Measurements from ENCODE around the gene SLC41A1.
"Not testable (repeated sequence)": the region's sequence is repeated elsewhere in the genome, so short reads cannot be mapped to it uniquely, and the experiment has no call there.

SLC41A1 gene

GRCh38 chr1:205812878-205813754 is at the start of gene SLC41A1:
SLC41A1 (minus strand) TSS chr1:205813198; CDS start chr1:205810441, 2,757 bp downstream.
- H4K20me1 ChIP-seq = peaks cover 0 to 43% (median 34%) of the 10 kb centered on the region in 11 experiments; a peak in 17 of 22 replicates
- peak within 1 kb of the TSS; percentile 79 to 98 (median 88) for H3K4me3 ChIP-seq
- H3K9ac ChIP-seq = peak within 1 kb of the TSS; percentile 80 to 90 (median 87)
- H3K4me2 ChIP-seq = peak within 1 kb of the TSS; percentile 82 to 99 (median 93)
- no peaks in the 10 kb centered on the region for H3K9me3 ChIP-seq (replicated peaks in 1 of 11)
- peak within 1 kb of the TSS; percentile 64 to 89 (median 81); a peak in 21 of 22 replicates for H3K27ac ChIP-seq
- H3K27me3 ChIP-seq = no peaks in the 10 kb centered on the region
- TF ChIP-seq Cebpa-rat (IDR thresholded peaks at IDR 0.05) = no peak
- H3K36me3 ChIP-seq = peaks cover 7 to 29% (median 24%) of the 10 kb centered on the region in 11 experiments; a peak in 21 of 22 replicates
- H3K4me1 ChIP-seq = peaks cover 57 to 86% (median 81%) of the 10 kb centered on the region in 10 experiments

DNA sequence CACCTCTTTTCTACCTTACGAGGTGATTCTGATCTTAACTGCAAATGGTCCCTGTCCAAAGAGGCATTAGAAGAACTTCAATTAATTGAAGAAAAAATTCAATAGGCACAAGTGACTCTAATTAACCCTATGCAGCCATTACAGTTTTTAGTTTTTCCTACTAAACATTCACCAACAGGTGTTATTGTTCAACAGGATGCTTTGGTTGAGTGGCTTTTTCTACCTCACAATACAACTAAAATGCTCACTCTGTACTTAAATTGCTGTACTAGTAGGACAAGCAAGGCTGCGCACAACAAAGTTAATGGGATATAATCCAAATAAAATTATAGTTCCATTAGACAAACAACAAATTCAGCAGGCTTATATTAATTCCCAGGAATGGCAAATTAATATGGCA is 48.5 kb upstream of the SLC41A1 start:
- Histone ChIP-seq H3K4me1 (peaks cover 0 to 25% (median 13%) of the 10 kb centered on the region in 10 experiments; a peak in 13 of 20 replicates), H3K4me2 (no peak overlapping the region), H3K9ac (no peak overlapping the region), H3K27ac (no peak overlapping the region), H3K36me3 (peaks cover 0 to 27% (median 23%) of the 10 kb centered on the region in 11 experiments; a peak in 17 of 22 replicates), H3K27me3 (no peaks in the 10 kb centered on the region), H3K9me3 (replicated peaks in 1 of 11) (peaks cover 43 to 57% (median 51%) of the 10 kb centered on the region in 11 experiments), H3K4me3 (no peak overlapping the region), H4K20me1 (no peaks in the 10 kb centered on the region)
- TF ChIP-seq Cebpa-rat (IDR thresholded peaks at IDR 0.05) = no peak

- H3K27me3 ChIP-seq = no peaks in the 10 kb centered on the region
- H3K27ac ChIP-seq = no peak overlapping the region
- peak overlapping the region in 10 of 11 experiments; percentile 1 to 68 (median 46); a peak in 15 of 22 replicates for H3K4me2 ChIP-seq
- H3K4me1 ChIP-seq = peaks cover 0 to 25% (median 13%) of the 10 kb centered on the region in 10 experiments; a peak in 13 of 20 replicates
- no peak for TF ChIP-seq Cebpa-rat (IDR thresholded peaks at IDR 0.05)
- H3K36me3 ChIP-seq = peaks cover 0 to 27% (median 23%) of the 10 kb centered on the region in 11 experiments; a peak in 17 of 22 replicates
- no peak overlapping the region for H3K4me3 ChIP-seq
- H4K20me1 ChIP-seq = no peaks in the 10 kb centered on the region
- no peak overlapping the region for H3K9ac ChIP-seq
- H3K9me3 ChIP-seq (replicated peaks in 1 of 11) = peaks cover 53 to 73% (median 64%) of the 10 kb centered on the region in 11 experiments
Measured at GRCh38 chr1:205858141-205858961, 45.4 kb upstream of the SLC41A1 start.

DNA sequence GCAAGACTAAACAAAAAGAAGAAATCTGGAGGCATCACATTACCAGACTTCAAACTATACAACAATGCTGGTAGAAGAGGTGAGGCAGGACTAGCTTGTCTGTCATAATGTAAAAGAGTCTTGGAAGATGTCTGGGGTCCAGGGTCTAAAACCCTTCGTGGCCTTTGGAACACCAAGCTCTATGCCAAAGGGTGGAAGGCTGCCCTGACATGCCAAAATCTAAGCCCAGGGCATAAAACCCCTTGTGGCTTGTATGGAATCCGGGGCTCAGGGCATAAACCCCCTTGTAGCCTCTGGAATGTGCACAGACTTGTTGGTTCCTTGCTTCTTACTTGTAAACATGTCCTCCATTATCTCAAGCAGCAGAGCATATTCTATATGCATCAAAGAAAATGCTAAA is 44.5 kb upstream of the SLC41A1 start:
- Histone ChIP-seq H3K4me2 (peak overlapping the region in 7 of 11 experiments; percentile 29 to 68 (median 53); a peak in 11 of 22 replicates), H3K4me1 (peaks cover 0 to 25% (median 13%) of the 10 kb centered on the region in 10 experiments; a peak in 13 of 20 replicates)

GRCh38 chr1:205856433-205856832 is 43.4 kb upstream of the SLC41A1 start:
- H3K4me2 ChIP-seq = no peak overlapping the region
- TF ChIP-seq Cebpa-rat (IDR thresholded peaks at IDR 0.05) = no peak
- H3K36me3 ChIP-seq = peaks cover 0 to 18% (median 11%) of the 10 kb centered on the region in 11 experiments; a peak in 14 of 22 replicates
- peaks cover 51 to 71% (median 58%) of the 10 kb centered on the region in 11 experiments for H3K9me3 ChIP-seq (replicated peaks in 1 of 11)
- H3K4me1 ChIP-seq = peaks cover 0 to 25% (median 13%) of the 10 kb centered on the region in 10 experiments; a peak in 13 of 20 replicates
- H4K20me1 ChIP-seq = no peaks in the 10 kb centered on the region
- H3K4me3 ChIP-seq = no peak overlapping the region
- H3K27me3 ChIP-seq = no peaks in the 10 kb centered on the region
- no peak overlapping the region for H3K27ac ChIP-seq
- no peak overlapping the region for H3K9ac ChIP-seq

More for the DNA sequence above, 44.5 kb upstream of the SLC41A1 start:
- H3K27ac ChIP-seq, H3K27me3 ChIP-seq, H3K4me3 ChIP-seq, H3K9ac ChIP-seq, H4K20me1 ChIP-seq: not testable (repeated sequence)
- Histone ChIP-seq H3K9me3 (replicated peaks in 1 of 11) (peaks cover 57 to 77% (median 64%) of the 10 kb centered on the region in 11 experiments), H3K36me3 (peaks cover 0 to 28% (median 21%) of the 10 kb centered on the region in 11 experiments; a peak in 17 of 22 replicates)

DNA sequence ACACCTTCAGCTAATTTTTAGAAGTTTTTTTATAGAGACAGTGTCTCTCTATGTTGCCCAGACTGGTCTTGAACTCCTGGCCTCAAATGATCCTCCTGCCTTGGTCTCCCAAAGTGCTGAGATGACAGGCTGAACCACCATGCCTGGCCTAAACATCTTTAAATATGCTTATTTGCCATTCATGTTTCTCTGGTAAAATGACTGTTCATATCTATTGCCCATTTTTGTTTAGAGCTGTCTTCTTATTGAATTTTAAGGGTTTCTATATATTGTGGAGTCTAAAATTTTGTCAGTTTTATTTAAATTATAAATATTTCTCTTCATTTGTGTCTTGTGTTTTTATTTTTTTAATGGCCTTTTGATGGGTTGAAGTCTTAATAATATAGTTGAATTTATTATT is 40.0 kb upstream of the SLC41A1 start:
- H3K9ac ChIP-seq = no peak overlapping the region
- H3K4me3 ChIP-seq = no peak overlapping the region
- H3K4me1 ChIP-seq = peaks cover 0 to 23% (median 17%) of the 10 kb centered on the region in 10 experiments; a peak in 13 of 20 replicates
- H3K27me3 ChIP-seq = no peaks in the 10 kb centered on the region
- no peak overlapping the region for H3K4me2 ChIP-seq
- H3K27ac ChIP-seq = no peak overlapping the region
- peaks cover 0 to 13% (median 0%) of the 10 kb centered on the region in 11 experiments; a peak in 6 of 22 replicates for H3K36me3 ChIP-seq
- H3K9me3 ChIP-seq (replicated peaks in 1 of 11) = peaks cover 34 to 58% (median 48%) of the 10 kb centered on the region in 11 experiments
- H4K20me1 ChIP-seq = no peaks in the 10 kb centered on the region
- TF ChIP-seq Cebpa-rat (IDR thresholded peaks at IDR 0.05) = no peak

DNA sequence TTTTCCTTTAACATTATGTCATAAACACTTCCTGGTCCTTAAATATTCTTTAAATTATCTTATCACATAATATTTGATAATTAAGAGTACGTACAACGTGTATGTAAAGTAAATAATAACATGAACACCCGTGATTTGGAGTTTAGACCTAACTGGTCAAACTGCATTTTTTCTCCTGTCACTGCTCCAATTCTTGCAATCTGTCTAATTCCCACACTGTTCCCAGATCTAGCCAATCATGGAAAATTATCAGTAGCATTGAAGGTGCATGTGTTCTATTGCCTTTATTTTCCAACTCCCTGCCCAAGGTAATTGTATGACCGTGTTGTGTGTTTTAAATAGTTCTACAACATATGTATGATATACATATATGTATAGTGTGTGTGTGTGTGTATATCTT is 39.0 kb upstream of the SLC41A1 start:
- H3K4me3 ChIP-seq = no peak overlapping the region
- peaks cover 0 to 16% (median 13%) of the 10 kb centered on the region in 10 experiments; a peak in 12 of 20 replicates for H3K4me1 ChIP-seq
- no peak overlapping the region for H3K27ac ChIP-seq
- peaks cover 29 to 51% (median 41%) of the 10 kb centered on the region in 11 experiments for H3K9me3 ChIP-seq (replicated peaks in 1 of 11)
- no peaks in the 10 kb centered on the region for H4K20me1 ChIP-seq
- no peak for TF ChIP-seq Cebpa-rat (IDR thresholded peaks at IDR 0.05)
- peaks cover 0 to 13% (median 0%) of the 10 kb centered on the region in 11 experiments; a peak in 6 of 22 replicates for H3K36me3 ChIP-seq
- H3K9ac ChIP-seq = no peak overlapping the region
- no peaks in the 10 kb centered on the region for H3K27me3 ChIP-seq
- H3K4me2 ChIP-seq = no peak overlapping the region

GRCh38 chr1:205849619-205850355 is 36.8 kb upstream of the SLC41A1 start, which contains the start of gene PM20D1:
PM20D1 (minus strand) TSS chr1:205850132; CDS start chr1:205850072, 60 bp downstream.
- H3K9me3 ChIP-seq (replicated peaks in 1 of 11) = peaks cover 16 to 34% (median 23%) of the 10 kb centered on the region in 11 experiments
- no peaks in the 10 kb centered on the region for H4K20me1 ChIP-seq
- H3K27me3 ChIP-seq = no peaks in the 10 kb centered on the region
- no peak for TF ChIP-seq Cebpa-rat (IDR thresholded peaks at IDR 0.05)
- peak within 1 kb of the TSS in 8 of 11 experiments; percentile 35 to 62 (median 50); a peak in 12 of 22 replicates for H3K9ac ChIP-seq
- H3K27ac ChIP-seq = peak within 1 kb of the TSS in 3 of 11 experiments; percentile 8 to 18 (median 12); a peak in 1 of 22 replicates
- peaks cover 0 to 7% (median 0%) of the 10 kb centered on the region in 11 experiments; a peak in 4 of 22 replicates for H3K36me3 ChIP-seq
- H3K4me3 ChIP-seq = peak within 1 kb of the TSS; percentile 23 to 62 (median 54); a peak in 19 of 20 replicates
- peak within 1 kb of the TSS; percentile 60 to 82 (median 76) for H3K4me2 ChIP-seq
- peaks cover 0 to 22% (median 13%) of the 10 kb centered on the region in 10 experiments; a peak in 12 of 20 replicates for H3K4me1 ChIP-seq
